Measurements from ENCODE around the gene NXN. TPM values are rescaled to one million over a fixed set of nuclear protein-coding genes. Genes with fewer than 3 reads are reported as not detected.
"Not testable (repeated sequence)": the region's sequence is repeated elsewhere in the genome, so short reads cannot be mapped to it uniquely, and the experiment has no call there.

Gene NXN
- total RNA-seq, 1 donor from 2014 or later = 177 TPM

DNA sequence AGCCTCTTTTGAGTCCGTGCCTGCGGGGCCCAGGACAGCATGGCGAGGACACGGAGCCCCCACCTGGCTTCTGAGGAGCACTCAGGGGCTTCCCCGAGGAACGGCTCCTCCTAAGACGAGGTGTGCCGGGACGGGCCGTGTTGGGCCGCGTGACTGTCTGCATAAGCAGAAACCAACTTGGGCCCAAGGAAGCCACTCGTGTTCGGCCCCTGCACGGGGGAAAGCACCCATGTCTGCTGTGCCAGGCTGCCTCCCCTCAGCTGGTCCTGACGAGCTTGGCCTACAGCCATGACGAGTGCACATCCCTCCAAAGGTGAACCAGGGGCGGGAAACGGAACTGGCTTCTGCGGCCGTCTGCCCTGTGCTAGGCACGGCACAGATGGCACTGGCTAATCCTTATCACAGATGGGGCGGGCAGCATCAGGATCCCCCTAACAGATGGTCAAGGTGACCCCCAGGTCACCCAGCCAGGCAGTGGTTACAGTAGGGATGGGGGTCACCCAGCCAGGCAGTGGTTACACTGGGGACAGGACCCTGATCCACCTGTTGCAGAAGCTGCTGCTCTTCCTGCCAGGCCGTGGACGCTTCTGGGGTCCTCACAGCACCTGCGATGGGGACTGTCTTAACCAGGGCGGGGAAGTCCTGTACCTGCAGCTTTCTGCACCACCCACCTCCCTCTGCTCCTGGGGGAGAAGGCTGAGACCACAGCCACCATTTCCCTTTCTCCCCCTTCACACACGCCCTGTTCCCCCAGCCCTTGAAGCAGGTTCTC, 171.9 kb downstream of the NXN start:
- H3K27me3 Mint-ChIP-seq (ENCODE audit: unreplicated experiment) = peaks cover 13% of the 10 kb centered on the region
- no peak overlapping the region for H3K27ac Mint-ChIP-seq (ENCODE audit: unreplicated experiment)
- H3K4me3 Mint-ChIP-seq (ENCODE audit: unreplicated experiment) = no peak overlapping the region
- peaks cover 23% of the 10 kb centered on the region for H3K9me3 Mint-ChIP-seq (ENCODE audit: unreplicated experiment)
- TF ChIP-seq, protein P1, sequence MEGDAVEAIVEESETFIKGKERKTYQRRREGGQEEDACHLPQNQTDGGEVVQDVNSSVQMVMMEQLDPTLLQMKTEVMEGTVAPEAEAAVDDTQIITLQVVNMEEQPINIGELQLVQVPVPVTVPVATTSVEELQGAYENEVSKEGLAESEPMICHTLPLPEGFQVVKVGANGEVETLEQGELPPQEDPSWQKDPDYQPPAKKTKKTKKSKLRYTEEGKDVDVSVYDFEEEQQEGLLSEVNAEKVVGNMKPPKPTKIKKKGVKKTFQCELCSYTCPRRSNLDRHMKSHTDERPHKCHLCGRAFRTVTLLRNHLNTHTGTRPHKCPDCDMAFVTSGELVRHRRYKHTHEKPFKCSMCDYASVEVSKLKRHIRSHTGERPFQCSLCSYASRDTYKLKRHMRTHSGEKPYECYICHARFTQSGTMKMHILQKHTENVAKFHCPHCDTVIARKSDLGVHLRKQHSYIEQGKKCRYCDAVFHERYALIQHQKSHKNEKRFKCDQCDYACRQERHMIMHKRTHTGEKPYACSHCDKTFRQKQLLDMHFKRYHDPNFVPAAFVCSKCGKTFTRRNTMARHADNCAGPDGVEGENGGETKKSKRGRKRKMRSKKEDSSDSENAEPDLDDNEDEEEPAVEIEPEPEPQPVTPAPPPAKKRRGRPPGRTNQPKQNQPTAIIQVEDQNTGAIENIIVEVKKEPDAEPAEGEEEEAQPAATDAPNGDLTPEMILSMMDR (IDR thresholded peaks at IDR 0.05; ENCODE audit: partially characterized antibody, unreplicated experiment) = no peak
- no peak for DNase-seq
- peaks cover 31% of the 10 kb centered on the region for H3K4me1 Mint-ChIP-seq (ENCODE audit: low read depth, unreplicated experiment)
- no peaks in the 10 kb centered on the region for H3K36me3 Mint-ChIP-seq (ENCODE audit: unreplicated experiment)

DNA sequence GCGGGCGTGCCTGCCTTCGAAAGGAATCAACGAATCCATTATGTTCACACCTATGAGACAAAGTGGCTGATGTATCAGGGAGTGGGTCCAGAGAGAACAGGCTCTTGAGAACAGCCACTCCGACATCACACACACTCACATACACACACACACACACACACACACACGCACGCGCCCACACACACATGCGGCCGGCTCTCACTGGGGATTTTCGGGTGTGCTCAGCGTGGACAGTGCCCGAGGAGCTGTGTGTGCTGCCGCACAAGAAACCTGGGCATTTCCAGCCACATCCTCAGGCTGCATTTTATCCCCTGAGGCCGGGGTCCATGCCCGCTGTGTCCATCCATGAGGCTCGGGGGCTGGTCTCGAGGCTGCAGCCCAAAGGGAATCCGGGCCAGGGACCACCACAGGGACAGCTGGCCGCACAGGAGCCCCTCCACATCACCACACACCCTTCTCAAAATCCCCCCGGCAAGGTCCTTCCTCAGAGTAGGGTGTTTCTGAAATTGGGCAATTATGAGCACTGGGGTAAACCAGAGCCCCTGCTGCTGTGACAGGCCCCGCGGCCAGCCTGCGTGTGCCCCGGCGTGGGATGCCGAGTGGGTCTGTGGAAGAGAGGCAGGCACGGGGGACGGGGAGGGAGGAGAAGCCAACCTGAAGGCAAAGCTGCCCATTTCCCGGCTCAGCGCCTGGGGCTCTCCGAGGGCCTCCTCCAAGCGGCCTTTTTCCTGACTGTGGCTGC, 172.6 kb downstream of the NXN start:
- Mint-ChIP-seq H3K27ac (ENCODE audit: unreplicated experiment) (peak overlapping the region; percentile 84), H3K9me3 (ENCODE audit: unreplicated experiment) (peaks cover 24% of the 10 kb centered on the region), H3K27me3 (ENCODE audit: unreplicated experiment) (peaks cover 13% of the 10 kb centered on the region), H3K4me1 (ENCODE audit: low read depth, unreplicated experiment) (peaks cover 24% of the 10 kb centered on the region), H3K4me3 (ENCODE audit: unreplicated experiment) (peak overlapping the region; percentile 64), H3K36me3 (ENCODE audit: unreplicated experiment) (no peaks in the 10 kb centered on the region)
- no peak for DNase-seq
- TF ChIP-seq, protein P1 (IDR thresholded peaks at IDR 0.05; ENCODE audit: partially characterized antibody, unreplicated experiment) = no peak

DNA sequence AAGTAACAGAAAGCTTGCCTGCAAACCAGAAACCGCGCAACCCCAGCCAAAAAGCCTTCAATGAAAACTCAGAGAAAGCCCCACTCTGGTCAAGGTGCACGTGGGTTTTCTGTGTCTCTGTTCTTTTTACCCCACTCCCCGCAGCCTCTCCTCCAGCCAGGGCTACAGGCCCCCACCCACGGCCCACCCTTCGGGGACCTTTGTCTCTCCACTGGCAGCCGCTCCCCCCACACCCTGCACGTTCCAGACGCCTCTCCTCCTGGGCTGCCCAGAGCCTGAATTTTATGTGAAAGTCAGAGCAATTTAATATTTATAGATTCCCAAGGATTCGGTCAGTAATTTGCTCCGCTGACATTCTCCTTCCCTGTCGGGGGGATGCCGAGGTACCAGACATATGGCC, 173.2 kb downstream of the NXN start:
- DNase-seq = no peak
- no peak overlapping the region for H3K4me3 Mint-ChIP-seq (ENCODE audit: unreplicated experiment)
- H3K27me3 Mint-ChIP-seq (ENCODE audit: unreplicated experiment) = peaks cover 16% of the 10 kb centered on the region
- TF ChIP-seq, protein P1 (IDR thresholded peaks at IDR 0.05; ENCODE audit: partially characterized antibody, unreplicated experiment) = no peak
- peaks cover 27% of the 10 kb centered on the region for H3K9me3 Mint-ChIP-seq (ENCODE audit: unreplicated experiment)
- peaks cover 22% of the 10 kb centered on the region for H3K4me1 Mint-ChIP-seq (ENCODE audit: low read depth, unreplicated experiment)
- H3K36me3 Mint-ChIP-seq (ENCODE audit: unreplicated experiment) = no peaks in the 10 kb centered on the region
- peak overlapping the region; percentile 84 for H3K27ac Mint-ChIP-seq (ENCODE audit: unreplicated experiment)

DNA sequence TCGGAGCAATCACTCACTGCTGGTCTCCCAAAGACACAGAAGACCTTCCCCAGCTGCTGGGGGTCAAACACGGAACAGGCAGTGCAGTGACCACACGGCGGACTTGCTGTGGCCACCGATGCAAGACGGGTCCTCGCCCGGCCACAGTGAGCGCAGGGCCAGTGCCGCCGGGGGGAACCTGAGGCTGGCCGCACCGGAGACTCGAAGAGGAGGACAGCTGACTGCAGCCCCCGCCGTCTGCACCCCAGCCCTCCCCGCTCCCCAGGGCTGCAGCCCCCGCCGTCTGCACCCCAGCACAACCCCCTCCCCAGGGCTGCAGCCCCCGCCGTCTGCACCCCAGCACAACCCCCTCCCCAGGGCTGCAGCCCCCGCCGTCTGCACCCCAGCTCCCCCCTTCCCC, 173.7 kb downstream of the NXN start:
- H3K27ac Mint-ChIP-seq (ENCODE audit: unreplicated experiment); H3K36me3 Mint-ChIP-seq (ENCODE audit: unreplicated experiment); H3K4me3 Mint-ChIP-seq (ENCODE audit: unreplicated experiment); DNase-seq: not testable (repeated sequence)
- Mint-ChIP-seq H3K9me3 (ENCODE audit: unreplicated experiment) (peaks cover 27% of the 10 kb centered on the region), H3K27me3 (ENCODE audit: unreplicated experiment) (peaks cover 15% of the 10 kb centered on the region), H3K4me1 (ENCODE audit: low read depth, unreplicated experiment) (peaks cover 21% of the 10 kb centered on the region)

DNA sequence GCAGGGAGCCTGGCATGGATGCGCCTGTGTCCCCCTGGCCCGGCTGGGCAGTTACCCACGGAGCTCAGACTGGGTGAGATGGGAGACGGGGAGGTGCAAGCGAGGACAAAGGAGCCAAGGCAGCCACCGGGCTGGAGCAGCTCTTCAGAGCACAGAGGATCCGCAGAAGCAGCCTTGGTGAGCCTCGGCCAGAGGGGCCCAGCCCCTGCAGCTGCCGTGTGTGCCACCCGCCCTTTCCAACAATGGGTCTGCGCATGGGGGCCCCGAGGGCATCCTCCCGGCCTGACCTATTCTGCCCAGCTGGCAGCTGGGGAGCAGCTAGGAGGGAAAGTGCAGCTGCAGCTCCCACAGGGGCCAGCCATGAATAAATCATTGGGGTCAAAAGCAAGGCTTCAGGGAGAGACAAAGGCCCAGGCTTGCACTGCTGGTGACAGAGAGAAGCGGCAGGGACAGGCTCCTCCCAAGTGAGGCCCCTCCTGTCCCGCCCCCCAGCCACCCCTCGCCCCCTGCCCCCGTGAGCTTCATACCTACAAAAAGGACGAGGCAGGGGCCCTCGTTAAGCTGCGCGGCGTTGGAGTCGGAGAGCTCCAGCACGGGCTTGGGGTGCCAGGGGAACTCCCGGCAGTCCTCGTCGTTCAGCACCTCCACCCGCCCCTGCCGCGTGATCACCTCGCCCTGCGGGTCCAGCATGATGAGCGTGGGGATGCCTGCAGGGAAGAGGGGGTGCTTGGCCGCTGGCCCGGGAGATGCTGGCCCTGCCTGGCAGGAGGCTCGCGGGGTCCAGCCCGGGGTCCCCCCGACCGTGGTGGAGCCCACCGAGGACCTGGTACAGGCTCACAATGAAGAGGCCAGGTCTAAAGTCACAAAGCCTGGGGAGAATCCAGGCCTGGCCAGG, 174.8 kb downstream of the NXN start:
- TF ChIP-seq, protein P1 (IDR thresholded peaks at IDR 0.05; ENCODE audit: partially characterized antibody, unreplicated experiment) = no peak
- Mint-ChIP-seq H3K36me3 (ENCODE audit: unreplicated experiment) (no peaks in the 10 kb centered on the region), H3K27me3 (ENCODE audit: unreplicated experiment) (peaks cover 17% of the 10 kb centered on the region), H3K4me1 (ENCODE audit: low read depth, unreplicated experiment) (peaks cover 17% of the 10 kb centered on the region), H3K27ac (ENCODE audit: unreplicated experiment) (peak overlapping the region; percentile 48), H3K4me3 (ENCODE audit: unreplicated experiment) (no peak overlapping the region), H3K9me3 (ENCODE audit: unreplicated experiment) (peaks cover 27% of the 10 kb centered on the region)
- peak; percentile 62 for DNase-seq

All from glutamatergic neuron (in vitro differentiated cells).